ENCODE data around the gene TMEM108.

GRCh38 chr3:133113927-133114597, 75.9 kb downstream of the TMEM108 start:
- no peak for TF ChIP-seq CTCF (IDR thresholded peaks at IDR 0.05)
- no peak for TF ChIP-seq POLR2A (IDR thresholded peaks at IDR 0.05)

Measured in lower leg skin (tissue), 3 donors.